GM19463 (cell line): ENCODE measurements around the gene MTCH1.

Experiments used
- ATAC-seq: cut with Tn5 transposase; IDR thresholded peaks from one replicate; pipeline ENCODE4 v1.9.1; 2021; ENCODE audit warnings: mild to moderate bottlenecking, moderate library complexity; ENCODE audit not compliant: unreplicated experiment

Gene MTCH1

GRCh38 chr6:36927691-36928546 is 58.1 kb downstream of the MTCH1 start:
- ATAC-seq = no peak

DNA sequence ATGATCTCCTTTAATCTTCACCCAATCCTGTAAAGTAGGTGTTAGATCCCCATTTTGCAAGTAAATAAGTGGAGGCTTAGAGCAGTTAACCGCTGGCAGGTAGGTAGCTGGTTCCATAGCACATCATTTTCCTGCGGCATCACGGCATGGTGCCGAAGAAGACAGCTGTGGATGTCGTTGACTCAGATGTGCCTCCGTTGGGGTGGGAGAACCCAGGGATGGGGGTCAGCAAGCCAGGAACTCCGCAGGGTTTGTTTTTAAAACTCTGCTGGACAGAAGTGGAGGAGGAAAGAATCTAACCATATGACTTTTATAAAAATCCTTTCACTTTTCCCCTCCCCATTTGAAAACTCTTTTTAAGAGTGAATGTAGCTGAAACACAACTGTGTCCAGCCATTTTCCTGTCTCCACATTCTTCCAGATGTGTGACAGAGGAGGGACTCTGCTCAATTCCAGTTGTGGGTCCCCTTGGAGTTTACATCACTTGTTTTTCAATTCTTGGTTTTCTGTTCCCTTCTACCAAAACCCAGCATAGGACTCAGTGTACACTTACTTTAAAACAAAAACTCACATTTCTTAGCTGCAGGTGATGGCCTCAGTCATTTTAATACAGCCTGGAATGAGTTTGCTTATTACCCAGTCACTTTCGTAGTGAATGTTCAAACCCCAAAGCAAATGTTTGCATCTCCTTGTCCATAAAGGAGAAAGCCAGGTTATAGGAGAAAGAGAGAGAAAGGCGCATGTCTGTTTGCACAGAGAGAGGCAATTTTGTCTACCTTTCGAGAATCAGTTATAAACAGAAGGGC is 59.1 kb downstream of the MTCH1 start:
- no peak for ATAC-seq

DNA sequence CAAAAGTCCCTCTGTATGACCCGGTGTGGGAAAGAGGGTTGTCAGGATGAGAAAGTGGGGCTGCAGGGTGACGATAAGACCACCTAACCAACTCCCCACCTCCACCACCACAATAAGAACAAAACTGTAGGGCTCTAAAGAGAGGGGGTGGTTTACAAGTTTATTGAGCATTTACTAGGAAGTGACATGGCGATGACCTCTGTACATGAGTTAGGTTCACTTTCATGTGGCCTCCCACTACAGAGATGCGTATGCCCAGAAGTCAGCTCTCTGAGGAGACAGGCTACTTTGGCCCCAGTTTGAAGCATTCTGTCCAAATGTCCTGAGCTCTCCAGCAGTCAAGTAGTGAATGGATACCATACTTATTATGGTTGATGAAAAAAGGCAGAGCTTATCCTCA is 60.2 kb downstream of the MTCH1 start:
- ATAC-seq = no peak

DNA sequence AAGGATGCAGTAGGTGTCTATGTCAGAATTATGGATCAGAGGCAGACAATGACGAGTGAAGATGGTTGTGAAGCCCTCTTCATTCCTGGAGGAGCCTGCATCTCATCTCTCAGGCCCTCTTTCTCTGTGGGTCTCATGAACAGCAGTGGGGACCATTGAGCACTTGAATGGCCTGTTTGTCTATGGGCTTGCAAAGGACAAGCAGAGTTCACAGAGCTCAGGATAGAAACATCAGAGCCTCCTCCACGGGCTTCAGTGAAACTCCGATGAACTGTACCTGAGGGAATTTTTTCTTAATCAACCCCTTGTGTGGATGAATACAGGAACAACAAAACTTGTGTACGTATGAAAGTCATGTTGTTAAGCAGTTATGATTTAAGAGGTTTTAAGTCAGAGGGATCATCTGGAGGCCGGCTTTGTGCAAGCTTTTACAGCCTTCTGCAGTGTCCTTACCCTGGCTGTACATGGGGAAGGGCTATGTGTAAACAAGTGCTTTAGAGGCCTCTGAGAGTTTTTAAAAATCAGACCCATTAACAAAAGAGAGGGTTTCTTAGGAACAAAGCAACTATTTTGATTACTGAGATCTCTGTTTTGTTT is 61.1 kb downstream of the MTCH1 start:
- no peak for ATAC-seq

DNA sequence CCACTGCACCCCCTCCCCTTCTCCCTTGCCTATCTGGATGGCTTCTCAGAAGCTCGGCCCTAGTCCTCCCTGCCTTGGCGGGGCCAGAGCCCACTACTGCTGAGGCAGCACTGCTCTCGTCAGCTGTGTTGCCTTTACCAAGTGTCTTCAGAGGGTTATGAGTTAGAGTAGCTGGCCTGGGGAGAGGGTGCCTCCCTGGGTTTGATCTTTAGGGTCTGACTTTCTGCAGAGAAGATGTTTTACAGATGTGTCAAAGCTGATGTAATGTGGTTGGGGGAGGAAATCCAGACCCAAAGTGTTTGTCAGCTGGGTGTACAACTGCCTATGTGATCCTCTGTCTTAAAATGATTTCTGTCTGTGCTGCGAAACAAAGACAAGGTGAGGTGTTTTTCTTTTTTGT is 61.9 kb downstream of the MTCH1 start:
- no peak for ATAC-seq

GRCh38 chr6:36920546-36920945 is 65.5 kb downstream of the MTCH1 start:
- ATAC-seq = no peak

DNA sequence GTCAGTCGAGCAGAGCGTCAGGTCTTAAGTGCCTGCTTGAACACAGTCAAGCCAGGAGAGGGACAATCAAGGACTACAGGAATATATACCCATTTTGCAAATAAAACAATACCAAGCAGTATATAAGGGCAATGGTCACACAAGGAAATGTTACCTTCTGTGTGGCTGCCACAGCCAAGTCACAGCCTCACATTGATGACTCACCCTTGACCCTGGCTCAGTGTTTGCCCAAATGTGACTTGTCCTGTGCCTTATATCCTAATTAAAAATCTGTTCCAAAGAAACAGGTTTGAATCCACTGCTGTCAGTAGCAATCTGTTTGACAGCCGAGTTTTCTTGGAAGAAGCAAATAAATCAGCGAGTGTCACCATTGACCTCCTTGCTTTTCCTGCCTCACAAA is 65.9 kb downstream of the MTCH1 start:
- no peak for ATAC-seq
